HG03025 (cell line): Measurements from ENCODE around the gene SPEG.

Source experiments
- ATAC-seq: cut with Tn5 transposase; IDR thresholded peaks from one replicate; pipeline ENCODE4 v1.9.1; 2021; ENCODE audit warnings: mild to moderate bottlenecking, moderate library complexity; ENCODE audit not compliant: unreplicated experiment, low FRiP score

SPEG gene

DNA sequence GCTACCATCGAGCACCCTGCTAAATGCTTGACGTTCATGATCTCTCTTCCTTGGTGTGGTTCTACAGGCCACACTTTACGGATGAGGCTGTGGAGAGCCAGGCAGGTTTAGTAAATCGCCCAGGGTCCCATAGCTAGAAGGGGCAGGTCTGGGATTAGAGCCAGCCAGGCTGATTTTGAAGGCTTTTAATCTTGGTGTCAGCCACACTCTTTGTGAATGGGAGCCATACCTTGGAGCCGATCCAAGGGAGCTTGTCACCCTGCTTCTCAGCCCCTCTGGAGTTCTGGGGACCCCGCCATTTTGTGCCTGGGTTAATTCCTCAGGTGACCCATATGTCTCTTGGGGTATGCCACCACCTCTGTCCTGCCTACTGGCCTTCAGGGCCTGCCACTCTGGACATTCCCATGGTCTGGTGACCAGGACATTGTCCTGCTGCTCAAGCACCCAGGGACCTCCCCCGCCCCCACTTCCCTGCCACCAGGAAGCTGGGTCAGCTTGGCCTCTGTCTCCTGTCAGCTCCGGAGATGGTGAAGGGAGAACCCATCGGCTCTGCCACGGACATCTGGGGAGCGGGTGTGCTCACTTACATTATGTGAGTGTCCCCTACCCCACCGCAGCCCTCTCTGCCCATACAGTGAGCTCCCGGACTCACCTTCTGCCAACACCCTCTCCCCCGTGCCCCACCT, 56.8 kb downstream of the SPEG start:
- ATAC-seq, result no peak

DNA sequence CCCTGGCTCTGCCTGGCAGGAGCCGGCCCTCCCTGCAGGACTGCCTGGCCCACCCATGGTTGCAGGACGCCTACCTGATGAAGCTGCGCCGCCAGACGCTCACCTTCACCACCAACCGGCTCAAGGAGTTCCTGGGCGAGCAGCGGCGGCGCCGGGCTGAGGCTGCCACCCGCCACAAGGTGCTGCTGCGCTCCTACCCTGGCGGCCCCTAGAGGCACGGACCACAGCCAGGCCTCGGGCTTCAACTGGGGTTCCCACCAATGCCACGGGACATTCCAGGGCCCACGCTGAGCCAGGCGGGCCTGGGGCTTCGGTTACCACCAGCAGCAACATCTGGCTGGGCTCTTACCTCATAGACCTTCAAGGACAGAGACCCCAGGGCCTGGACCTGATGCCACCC, 57.9 kb downstream of the SPEG start:
- ATAC-seq, result no peak

DNA sequence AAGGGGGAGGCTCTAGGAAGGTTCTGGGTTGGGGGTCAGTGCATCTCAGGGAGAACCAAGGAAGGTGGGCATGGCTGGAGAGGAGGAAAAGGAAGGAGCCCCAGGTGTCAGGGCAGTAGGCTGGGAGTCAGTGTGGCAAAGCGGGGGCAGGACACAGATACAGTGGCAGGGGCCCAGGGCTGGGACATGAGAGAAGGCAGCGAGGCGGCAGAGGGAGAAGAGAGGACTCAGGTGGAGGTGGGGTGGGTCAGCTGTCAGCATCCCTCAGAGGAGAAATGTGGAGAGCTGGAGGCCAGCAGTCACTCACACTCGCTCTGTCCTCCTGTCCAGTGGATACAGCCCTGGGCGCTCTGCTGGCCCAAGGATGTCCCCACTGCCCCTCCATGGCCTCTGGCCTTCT, 58.4 kb downstream of the SPEG start:
- no peak for ATAC-seq

DNA sequence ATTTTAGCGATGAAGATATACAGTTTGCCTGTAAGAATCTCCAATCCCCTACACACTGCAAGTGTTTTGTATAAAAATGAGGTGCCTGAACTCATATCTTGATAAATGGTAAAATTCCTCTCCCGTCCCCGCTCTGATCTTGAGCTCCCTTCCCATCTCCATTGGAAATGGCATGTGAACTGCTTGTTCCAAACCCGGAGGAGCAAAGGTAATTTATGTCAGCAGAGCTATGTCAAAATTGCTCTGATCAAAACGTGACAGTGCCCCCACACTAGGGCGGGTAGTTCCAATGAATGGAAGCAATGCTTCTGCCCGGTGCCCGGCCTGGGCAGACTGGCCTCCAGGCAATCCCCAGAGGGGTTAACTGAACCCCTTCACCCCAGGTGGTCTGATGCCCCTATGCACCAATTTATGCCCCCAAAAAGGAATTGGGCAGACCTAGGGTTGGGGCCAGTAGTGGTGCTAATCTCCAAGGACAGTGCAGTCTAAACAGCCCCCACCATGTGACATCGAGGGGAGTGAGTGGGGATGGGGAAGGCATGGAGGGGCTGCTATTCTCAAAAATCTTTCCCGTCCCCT, 60.4 kb downstream of the SPEG start:
- ATAC-seq, result no peak

DNA sequence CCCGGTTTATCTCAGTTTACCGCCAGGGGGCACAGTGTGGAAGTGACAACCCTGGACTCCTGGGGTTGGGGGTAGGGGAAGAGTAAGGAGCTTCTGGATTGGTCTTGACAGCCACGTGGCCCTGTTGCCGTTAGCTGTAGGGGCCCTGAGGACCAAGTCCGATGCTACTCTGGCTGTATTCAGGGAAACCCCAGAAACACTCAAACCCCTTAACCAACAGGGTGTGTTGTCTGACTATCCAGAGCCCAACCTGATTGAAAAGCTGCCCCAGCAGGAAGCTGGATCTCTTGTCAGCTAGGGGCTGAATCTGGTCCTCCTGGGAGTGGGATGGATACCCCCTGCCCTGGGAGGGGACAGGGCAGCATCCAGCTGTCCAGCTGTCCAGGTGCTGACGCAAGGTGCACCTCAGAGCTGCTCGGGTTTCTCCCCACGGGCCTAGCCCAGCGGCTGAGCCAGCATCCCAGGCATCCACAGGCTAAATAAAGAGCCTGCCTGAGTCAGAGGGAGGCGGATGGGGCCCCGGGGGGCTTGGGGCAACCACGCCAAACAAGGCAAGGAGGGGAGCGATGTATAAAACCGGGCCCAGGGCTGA, 61.0 kb downstream of the SPEG start:
- ATAC-seq, result no peak

DNA sequence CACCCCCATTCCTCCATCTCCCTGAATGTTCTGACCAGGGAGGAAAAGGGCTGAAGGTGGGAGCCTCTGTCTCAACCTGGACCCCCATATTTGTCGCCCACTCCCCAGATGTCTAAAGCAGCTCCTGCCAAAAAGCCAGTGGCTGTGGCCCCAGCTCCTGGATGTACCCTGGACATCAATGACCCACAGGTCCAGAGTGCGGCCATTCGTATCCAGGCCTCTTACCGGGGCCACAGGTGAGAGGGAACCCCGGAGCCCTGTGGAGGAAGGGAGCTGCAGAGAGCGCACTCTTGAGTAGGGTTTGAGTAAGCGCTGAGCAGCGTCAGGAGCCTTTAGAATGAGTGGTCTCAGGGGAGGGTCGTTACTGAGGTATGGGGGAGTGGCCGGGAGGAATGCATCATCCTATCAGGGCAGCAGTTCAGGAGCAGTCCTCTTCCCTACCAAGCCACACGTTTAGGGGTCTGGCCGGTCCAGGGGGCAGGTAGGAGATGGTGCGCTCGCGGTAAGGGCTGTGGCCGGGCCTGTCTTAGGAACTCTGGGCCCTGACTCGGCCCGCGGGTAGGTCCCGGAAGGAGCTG, 61.7 kb downstream of the SPEG start:
- ATAC-seq, result no peak

DNA sequence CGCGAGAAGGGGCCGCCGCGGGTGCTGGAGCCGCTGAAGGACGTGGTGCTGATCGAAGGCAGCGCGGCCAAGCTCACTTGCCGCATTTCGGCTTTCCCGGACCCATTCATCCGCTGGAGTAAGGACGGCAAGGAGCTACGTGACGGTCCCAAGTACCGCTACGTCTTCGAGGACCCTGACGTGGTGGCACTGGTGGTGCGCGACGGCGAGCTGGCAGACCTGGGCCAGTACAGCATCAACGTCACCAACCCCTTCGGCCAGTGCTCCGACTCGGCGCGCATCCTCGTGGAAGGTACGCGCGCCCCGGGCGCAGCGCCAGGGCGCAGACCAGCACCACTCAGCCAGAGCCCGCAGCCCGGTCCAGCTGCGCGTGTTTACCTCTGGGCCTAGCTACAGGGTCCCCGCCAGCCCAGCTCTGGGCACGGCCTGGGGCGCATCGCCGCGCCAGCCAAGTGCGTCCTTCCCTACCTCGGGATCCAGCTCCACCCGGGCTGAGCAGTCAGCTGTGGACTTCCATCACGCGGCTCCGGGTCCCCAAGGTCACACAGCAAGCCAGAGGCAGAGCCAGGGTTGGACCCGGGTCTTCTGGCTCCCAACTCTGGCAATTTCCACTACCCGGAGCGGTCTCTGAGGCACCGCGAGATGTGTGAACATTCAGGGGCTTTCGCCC, 62.3 kb downstream of the SPEG start:
- ATAC-seq, result no peak

DNA sequence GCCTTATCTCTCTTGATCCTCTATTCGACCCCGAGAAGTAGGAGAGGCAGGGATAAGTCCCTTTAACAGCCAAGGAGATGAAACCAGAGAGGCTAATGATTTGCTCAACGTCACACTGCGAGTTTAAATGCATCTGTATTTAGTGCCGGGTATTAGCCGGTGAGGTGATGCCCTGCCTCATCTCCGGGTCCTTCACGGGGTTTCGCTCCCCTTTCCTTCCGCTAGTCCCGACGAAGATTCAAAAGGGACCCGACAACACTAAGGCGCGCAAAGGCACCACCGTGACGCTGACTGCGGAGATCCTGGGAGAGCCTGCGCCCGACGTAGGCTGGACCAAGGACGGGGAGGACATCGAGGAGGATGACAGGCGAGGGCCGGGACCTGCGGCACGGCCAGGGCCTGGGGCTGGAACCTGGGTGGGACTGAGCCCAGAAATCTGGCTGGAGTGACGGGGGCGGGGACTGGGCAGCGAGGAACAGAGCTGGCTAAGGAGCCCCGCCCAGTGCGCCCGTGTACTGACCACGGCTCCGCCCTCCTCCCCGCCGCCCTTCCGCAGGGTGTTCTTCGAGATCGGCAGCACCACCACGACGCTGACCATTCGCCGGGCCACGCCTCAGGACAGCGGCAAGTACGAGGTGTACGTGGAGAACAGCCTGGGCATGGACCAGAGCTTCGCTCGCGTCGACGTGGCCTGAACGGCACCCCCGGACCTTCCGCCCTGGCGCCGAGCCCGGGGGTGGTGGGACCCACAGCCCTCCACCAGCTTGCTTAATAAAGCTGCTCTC, 63.0 kb downstream of the SPEG start:
- peak; percentile 17 for ATAC-seq

DNA sequence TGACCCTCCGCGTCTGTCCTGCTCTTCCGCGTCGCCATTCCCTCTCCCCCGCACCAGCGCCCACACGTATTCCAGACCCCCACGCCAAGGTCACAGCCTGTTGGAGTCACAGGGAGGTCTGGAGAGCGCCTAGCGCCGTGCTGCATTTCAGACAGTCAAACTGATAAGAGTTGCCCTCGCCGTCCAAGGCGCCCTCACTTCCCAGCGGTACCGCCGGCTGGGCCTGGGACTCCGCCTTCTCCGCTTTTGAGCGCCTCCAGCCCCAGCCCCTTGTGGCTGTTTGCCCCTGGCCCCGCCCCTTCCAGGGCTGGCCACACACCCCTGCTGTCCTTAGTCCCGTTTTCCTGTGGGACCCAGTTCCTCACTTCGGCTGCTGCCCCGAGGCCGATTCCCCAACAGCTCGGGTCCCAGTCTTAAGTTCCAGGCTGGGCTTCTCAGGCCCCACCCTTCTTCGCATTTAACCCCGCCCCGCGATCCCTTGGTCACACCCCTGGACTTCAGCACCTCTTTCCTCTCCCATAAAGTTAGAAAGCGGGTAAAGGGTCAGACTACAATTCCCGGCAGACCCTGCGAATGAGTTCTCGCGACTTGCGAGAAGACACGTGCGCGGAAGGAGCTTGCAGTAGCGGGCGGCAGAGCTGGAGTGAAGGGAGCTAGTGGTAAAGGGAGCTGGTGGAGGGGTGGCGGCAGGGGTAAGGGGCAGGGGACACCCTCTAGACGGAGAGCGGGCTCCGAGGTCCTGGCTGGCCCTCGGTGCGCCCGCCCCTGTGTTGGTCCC, 63.8 kb downstream of the SPEG start, which contains the start of gene GMPPA:
GMPPA (plus strand) TSS at position 612 of the 778 bp plus-strand sequence. CDS start 1,085 bp downstream, outside the sequence.
- ATAC-seq, result peak; percentile 97

DNA sequence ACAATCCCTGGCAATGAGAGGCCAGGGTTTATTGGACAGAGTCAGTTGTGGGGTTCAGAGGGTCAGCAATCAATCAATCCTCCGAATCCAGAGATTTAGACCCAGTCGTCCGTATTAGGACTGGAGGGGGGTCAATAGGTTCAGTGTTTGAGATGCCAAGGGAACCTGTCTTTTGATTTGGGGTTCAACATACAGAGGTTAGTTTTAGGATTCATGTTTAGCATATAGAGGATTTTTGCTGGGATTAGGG, 64.3 kb downstream of the SPEG start:
- ATAC-seq, result no peak

DNA sequence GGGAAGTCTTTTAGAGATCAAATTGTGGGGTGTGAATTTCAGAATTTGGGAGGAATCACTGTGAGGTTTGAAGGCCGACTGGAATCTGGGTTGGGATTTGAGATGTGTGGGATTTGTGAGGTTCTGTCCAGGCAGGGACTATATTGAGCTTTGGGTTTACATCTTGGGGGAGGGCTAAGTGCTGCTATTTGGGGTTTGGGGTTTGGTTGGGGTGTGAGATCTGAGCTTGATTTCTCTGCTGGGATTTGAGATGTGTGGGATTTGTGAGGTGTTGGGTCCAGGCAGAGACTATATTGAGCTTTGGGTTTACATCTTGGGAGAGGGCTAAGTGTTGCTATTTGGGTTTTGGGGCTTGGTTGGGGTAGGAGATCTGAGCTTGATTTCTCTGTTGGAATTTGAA, 64.9 kb downstream of the SPEG start:
- no peak for ATAC-seq

DNA sequence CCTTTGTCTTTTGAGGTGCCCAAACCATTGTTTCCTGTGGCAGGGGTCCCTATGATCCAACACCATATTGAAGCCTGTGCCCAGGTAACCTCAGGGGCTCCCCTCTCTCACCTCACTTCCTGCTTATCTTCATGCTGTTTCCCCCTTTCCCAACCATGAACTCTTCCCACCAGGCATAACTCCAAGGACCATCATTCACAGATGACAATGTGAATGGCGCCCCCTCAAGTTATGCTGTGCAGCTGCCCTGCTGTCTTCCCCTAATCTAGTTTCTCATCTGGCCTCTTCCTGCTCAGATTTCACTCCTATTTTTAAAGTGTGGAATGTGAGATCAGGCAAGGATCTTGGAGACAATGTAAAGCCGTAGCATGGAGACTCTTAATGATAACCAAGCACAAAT, 65.5 kb downstream of the SPEG start:
- no peak for ATAC-seq

DNA sequence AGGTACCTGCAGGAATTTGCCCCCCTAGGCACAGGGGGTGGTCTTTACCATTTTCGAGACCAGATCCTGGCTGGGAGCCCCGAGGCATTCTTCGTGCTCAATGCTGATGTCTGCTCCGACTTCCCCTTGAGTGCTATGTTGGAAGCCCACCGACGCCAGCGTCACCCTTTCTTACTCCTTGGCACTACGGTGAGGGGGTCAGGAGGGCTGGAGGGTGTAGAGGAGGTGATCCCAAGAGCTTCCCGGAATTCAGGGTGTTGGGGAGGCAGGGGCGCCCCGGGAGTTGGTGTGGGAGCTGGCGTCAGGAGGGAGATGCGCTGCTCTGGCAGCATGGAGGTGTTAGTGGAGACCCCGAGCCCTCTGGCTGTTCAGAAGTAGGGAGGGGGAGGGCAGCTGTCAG, 67.2 kb downstream of the SPEG start:
- ATAC-seq, result no peak

DNA sequence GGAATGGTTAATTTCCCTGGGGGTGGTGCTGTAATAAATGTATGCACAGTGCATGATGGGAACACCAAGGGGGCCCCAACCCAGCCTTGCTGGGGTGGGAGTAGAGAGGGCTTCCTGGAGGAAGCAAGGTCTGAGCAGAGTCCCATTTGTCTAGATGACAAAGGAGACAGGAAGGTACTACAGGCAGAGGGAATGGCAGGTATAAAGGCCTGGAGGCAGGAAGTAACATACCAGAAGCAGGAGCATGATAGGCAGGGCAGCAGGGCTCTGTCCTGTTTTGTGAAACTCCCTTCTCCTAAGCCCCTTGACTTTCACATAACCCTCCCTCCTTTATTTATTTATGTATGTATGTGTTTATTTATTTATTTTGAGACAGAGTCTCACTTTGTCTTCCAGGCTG, 68.0 kb downstream of the SPEG start:
- no peak for ATAC-seq

DNA sequence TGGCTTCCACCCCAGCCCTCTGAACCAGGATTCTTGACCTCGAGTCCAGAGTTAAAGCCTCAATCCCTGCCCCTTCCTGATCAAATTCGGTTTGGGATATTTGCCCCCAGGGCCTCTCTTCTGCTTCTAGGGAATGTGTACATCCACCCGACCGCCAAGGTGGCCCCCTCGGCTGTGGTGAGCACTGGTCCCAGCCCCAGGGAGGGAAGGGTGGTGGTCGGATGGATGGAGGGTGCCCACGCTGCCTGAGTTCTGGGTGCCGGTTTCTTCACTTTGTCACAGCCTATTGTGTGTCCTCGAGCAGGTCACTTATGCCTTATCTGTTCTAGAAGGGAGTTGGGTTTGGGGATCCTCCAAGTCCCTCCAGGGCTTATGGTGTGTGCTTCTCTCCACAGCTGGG, 70.9 kb downstream of the SPEG start:
- no peak for ATAC-seq

DNA sequence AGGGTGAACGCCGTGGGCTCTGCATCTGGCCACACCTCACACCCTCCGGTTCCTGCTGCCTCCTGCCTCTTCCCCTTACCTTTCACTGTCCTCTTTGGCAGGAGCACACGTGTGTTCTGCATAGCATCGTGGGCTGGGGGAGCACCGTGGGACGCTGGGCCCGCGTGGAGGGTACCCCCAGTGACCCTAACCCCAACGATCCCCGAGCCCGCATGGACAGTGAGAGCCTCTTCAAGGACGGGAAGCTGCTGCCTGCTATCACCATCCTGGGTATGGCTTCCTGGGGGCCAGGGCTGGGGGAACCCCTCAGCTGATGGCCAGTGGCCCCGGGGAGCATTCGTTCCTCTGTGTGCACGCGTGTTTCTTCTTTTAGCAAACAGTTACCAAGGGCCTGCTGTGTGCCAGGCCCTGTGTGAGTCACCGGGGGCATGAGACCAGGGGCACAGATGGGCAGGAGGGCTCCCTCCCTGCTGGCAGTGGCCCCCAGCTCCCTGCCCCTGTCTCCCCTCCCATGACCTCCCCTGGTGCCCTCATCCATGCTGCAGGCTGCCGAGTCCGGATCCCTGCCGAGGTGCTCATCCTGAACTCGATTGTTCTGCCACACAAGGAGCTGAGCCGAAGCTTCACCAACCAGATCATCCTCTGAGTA, 71.6 kb downstream of the SPEG start:
- ATAC-seq, result no peak

DNA sequence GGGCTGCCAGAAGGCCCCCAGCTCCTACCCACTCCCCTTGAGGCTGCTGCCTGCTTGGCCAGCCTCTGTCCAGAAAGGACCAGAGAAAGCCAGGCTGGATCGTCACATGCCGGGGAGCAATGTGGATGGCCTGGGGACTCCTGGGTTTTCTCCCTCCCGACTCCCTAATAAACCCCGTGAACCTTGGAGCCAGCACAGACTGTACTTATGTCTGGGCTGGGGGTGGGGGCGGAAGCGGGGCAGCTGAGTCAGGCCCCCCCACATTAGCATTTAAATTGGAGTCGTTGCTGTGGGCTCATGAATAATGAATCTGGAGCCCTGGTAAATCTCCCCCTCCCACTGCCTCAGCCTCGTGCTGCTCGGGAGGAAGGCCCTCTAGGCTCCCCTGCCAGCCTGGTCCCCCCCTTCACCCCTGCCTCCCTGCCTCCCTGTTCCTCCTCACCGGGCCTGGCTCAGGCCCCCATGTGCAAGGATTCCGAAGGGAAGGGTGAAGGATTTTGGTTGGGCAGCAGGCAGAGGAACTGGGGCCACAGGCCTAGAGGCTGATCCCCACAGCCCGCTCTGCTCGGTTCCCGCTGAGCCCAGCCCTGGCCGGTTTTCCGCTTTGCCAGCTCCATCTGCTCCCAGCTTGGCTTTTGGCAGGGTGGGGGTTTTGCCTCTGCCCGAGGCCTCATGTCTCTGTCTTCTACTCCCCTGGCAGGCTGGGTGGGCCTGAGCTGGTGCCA, 72.3 kb downstream of the SPEG start:
- no peak for ATAC-seq

DNA sequence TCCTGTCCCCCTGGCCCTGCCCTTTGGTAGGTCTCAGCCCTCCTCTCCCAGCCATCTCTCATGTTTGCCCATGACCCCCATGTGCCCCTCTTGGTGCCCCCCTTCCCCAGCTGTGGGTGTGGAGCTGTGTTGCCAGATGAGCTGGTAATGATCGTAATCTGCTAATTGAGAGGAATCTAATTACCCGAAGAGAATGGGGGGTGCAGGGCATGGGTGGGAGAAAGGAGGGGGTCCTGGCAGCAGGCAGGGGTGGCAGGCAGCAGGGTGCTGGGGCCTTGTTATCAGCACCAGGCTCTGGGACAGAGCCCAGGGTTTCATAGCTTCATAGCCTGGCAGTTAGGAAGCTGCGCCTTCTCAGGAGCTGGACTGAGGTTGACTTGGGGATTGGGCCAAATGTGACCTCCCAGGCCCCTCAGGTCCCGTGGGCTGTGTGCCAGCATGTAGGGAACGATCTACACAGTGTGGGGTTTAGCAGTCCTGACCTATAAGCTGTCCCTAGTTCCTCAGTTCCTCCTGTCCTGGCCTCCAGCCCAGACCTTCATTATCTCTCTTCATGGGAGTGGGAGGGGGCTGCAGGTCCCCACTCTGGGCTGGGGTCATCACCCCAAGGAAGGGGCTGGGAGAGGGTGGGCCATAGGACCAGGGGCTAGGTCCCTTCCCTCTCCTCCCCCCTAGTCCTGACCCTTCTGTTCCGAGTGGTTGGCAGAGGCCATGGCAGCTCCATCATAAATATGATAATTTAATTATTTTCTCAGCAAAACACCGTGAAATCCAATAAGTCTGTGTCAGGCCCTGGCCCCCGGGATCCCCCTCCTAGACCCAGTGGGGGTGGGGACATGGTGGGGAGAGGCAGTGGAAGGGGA, 73.2 kb downstream of the SPEG start:
- no peak for ATAC-seq
